Muscle of leg (tissue), 11 donors: ENCODE measurements around the gene PLD6. TPM values are rescaled to one million over a fixed set of nuclear protein-coding genes. Genes with fewer than 3 reads are reported as not detected.

Experiments
- DNase-seq: peaks from one replicate; pipeline ENCODE4 v3.0.0; 2013
- H3K27ac ChIP-seq: one replicate; pipeline ENCODE4 v1.5.1; 2013; ENCODE audit warnings: mild to moderate bottlenecking, low read length, control low read depth
- H3K27me3 ChIP-seq: one replicate; pipeline ENCODE4 v1.6.1; 2013; ENCODE audit warnings: low read length; ENCODE audit not compliant: control insufficient read depth, insufficient read depth
- H3K36me3 ChIP-seq: one replicate; pipeline ENCODE4 v1.6.1; 2013; ENCODE audit warnings: low read length; ENCODE audit not compliant: control insufficient read depth, insufficient read depth
- H3K4me1 ChIP-seq: one replicate; pipeline ENCODE4 v1.6.1; 2013; ENCODE audit warnings: low read length; ENCODE audit not compliant: control insufficient read depth, insufficient read depth
- H3K4me3 ChIP-seq: one replicate; pipeline ENCODE4 v1.5.1; 2013; ENCODE audit warnings: low read length, control low read depth
- H3K9me3 ChIP-seq: replicated peaks from 2 replicates; pipeline ENCODE4 v1.6.1; 2013; ENCODE audit warnings: low read depth, low read length; ENCODE audit not compliant: control insufficient read depth
- WGBS: methylation state at CpG from one replicate; pipeline ENCODE4 v1.1.5; 2013; ENCODE audit warnings: missing lambda C conversion rate; ENCODE audit not compliant: insufficient coverage; 5-methylcytosine and 5-hydroxymethylcytosine counted together
- polyA plus RNA-seq, 8 donors: library from polyadenylated mRNA; unstranded; fragments of 120-200 nt; gene quantifications; one replicate each; pipeline versions ENCODE4 v1.2.1 to v1.2.3, GENCODE V29; 2013; ENCODE audit warnings: inconsistent platforms in 1 of 8, low replicate concordance in 1 of 8; ENCODE audit not compliant: insufficient read length in 8 of 8, insufficient read depth in 1 of 8
- total RNA-seq: library from RNA; stranded (reverse); fragments of 120-200 nt; gene quantifications from one replicate; pipeline ENCODE4 v1.2.4, GENCODE V29; 2013

The PLD6 gene
- total and polyA plus RNA-seq, 9 donors: 3.0 to 6.0 (median 4.5) TPM

- Histone ChIP-seq H3K27me3 (no peaks in the 10 kb centered on the region), H3K36me3 (peaks cover 10% of the 10 kb centered on the region), H3K27ac (no peak overlapping the region), H3K4me1 (peaks cover 18% of the 10 kb centered on the region), H3K9me3 (no peaks in the 10 kb centered on the region), H3K4me3 (no peak overlapping the region)
- DNase-seq: no peak
- no CpG with 5 or more reads among the region's 1 CpG for WGBS
These were observed 33.7 kb upstream of the PLD6 start for GRCh38 chr17:17239832-17240231.

- Histone ChIP-seq H3K27ac (peak within 1 kb of the TSS; percentile 87), H3K4me1 (peaks cover 32% of the 10 kb centered on the region), H3K9me3 (no peaks in the 10 kb centered on the region), H3K36me3 (peaks cover 13% of the 10 kb centered on the region), H3K4me3 (peak within 1 kb of the TSS; percentile 96), H3K27me3 (no peaks in the 10 kb centered on the region)
- DNase-seq: peak; percentile 95
- WGBS: under 1% methylated on average over 25 of the region's 53 CpGs
These were observed 31.1 kb upstream of the PLD6 start, which contains the start of gene FLCN for GRCh38 chr17:17237026-17237799. FLCN (minus strand) TSS chr17:17237168; CDS start chr17:17228137, 9,031 bp downstream.

GRCh38 chr17:17236295-17237025 lies 30.3 kb upstream of the PLD6 start:
- Histone ChIP-seq H3K27me3 (no peaks in the 10 kb centered on the region), H3K9me3 (no peaks in the 10 kb centered on the region), H3K4me1 (peaks cover 37% of the 10 kb centered on the region), H3K4me3 (peak overlapping the region; percentile 96), H3K27ac (peak overlapping the region; percentile 87), H3K36me3 (peaks cover 15% of the 10 kb centered on the region)
- peak; percentile 58 for DNase-seq
- under 1% methylated on average over 28 of the region's 31 CpGs for WGBS

- peaks cover 25% of the 10 kb centered on the region for H3K36me3 ChIP-seq
- H3K4me3 ChIP-seq: peak overlapping the region; percentile 96
- H3K9me3 ChIP-seq: no peaks in the 10 kb centered on the region
- peak; percentile 35 for DNase-seq
- 54% methylated on average over 9 of the region's 19 CpGs for WGBS
- peak overlapping the region; percentile 87 for H3K27ac ChIP-seq
- peaks cover 39% of the 10 kb centered on the region for H3K4me1 ChIP-seq
- H3K27me3 ChIP-seq: no peaks in the 10 kb centered on the region
These were observed 29.4 kb upstream of the PLD6 start for GRCh38 chr17:17235212-17236174.

GRCh38 chr17:17232303-17232621 lies 26.1 kb upstream of the PLD6 start:
- 78% methylated on average over 10 of the region's 11 CpGs for WGBS
- Histone ChIP-seq H3K27ac (peak overlapping the region; percentile 74), H3K36me3 (peaks cover 57% of the 10 kb centered on the region)

GRCh38 chr17:17231621-17232302 lies 25.6 kb upstream of the PLD6 start:
- Histone ChIP-seq H3K36me3 (peaks cover 62% of the 10 kb centered on the region), H3K27ac (peak overlapping the region; percentile 74), H3K9me3 (no peaks in the 10 kb centered on the region), H3K4me1 (peaks cover 32% of the 10 kb centered on the region), H3K4me3 (no peak overlapping the region), H3K27me3 (no peaks in the 10 kb centered on the region)
- DNase-seq: no peak
- WGBS: 73% methylated on average over 12 of the region's 16 CpGs

More at GRCh38 chr17:17232303-17232621, 26.1 kb upstream of the PLD6 start:
- Histone ChIP-seq H3K4me1 (peaks cover 32% of the 10 kb centered on the region), H3K4me3 (no peak overlapping the region), H3K9me3 (no peaks in the 10 kb centered on the region), H3K27me3 (no peaks in the 10 kb centered on the region)
- DNase-seq: no peak

- 83% methylated on average over 15 of the region's 26 CpGs for WGBS
- H3K27ac ChIP-seq: no peak overlapping the region
- no peaks in the 10 kb centered on the region for H3K9me3 ChIP-seq
- no peak for DNase-seq
- H3K4me1 ChIP-seq: peaks cover 20% of the 10 kb centered on the region
- peaks cover 82% of the 10 kb centered on the region for H3K36me3 ChIP-seq
- H3K27me3 ChIP-seq: no peaks in the 10 kb centered on the region
- no peak overlapping the region for H3K4me3 ChIP-seq
These were observed 23.6 kb upstream of the PLD6 start for GRCh38 chr17:17229416-17230384.

- H3K9me3 ChIP-seq: no peaks in the 10 kb centered on the region
- no peaks in the 10 kb centered on the region for H3K27me3 ChIP-seq
- H3K4me1 ChIP-seq: peaks cover 15% of the 10 kb centered on the region
- no peak overlapping the region for H3K27ac ChIP-seq
- no peak overlapping the region for H3K4me3 ChIP-seq
- DNase-seq: no peak
- WGBS: 91% methylated on average over 17 of the region's 17 CpGs
- H3K36me3 ChIP-seq: peaks cover 92% of the 10 kb centered on the region
These were observed 22.6 kb upstream of the PLD6 start for GRCh38 chr17:17228521-17229279.
